GM21737 (cell line): ENCODE data around the gene ORAI3.
A peak's percentile ranks its signal among the peaks of the same experiment; 100 is the strongest.

ENCODE experiments used
- ATAC-seq: cut with Tn5 transposase; IDR thresholded peaks from one replicate; pipeline ENCODE4 v1.9.1; 2021; ENCODE audit warnings: mild to moderate bottlenecking, moderate library complexity; ENCODE audit not compliant: unreplicated experiment

Gene ORAI3

DNA sequence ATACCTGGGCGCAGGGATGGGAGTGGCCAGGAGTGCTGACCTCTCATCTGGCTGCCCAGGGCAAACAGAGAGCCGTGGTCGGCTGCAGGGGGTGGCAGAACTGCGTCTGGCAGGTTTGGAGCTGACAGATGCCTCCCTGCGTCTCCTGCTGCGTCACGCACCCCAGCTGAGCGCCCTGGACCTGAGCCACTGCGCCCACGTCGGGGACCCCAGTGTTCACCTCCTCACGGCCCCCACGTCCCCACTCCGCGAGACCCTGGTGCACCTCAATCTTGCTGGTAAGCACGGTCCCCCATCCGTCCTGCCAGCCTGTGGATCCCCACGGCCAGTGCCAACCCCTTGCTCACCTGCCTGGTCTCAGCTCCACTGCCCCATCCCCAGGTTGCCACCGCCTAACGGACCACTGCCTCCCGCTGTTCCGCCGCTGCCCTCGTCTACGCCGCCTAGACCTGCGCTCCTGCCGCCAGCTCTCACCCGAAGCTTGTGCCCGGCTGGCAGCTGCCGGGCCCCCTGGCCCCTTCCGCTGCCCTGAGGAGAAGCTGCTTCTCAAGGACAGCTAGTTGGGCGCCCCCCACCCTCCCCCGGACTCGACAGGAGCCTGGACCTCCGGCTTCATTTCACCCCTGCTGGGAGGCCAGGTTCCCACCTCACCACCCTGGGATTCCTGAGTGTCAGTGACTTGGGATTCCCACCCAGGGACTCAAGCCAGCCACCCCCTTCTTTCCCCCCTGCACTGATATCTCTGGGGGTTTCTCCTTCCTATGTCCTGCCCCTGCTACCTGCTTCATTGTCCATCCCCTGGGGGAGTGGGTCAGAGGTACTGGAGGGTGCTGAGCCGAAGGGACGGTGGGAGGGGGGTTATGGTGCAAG is 2.0 kb upstream of the ORAI3 start:
- ATAC-seq: no peak

DNA sequence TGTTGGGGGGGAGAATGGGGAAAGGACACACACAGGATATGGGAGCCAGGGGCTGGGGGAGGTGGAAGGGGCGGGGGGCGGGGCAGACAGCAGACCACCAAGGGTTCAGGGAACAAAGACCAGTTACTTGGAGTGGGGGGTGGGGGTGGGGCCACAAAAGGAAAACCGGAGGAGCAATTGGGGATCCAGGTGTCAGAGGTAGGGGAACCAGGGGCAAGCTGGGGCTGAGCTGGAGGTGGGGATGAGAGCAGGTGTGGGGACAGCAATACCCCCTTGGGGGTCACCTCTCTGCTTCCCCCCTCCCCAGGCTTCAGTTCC is 1.4 kb upstream of the ORAI3 start:
- no peak for ATAC-seq

DNA sequence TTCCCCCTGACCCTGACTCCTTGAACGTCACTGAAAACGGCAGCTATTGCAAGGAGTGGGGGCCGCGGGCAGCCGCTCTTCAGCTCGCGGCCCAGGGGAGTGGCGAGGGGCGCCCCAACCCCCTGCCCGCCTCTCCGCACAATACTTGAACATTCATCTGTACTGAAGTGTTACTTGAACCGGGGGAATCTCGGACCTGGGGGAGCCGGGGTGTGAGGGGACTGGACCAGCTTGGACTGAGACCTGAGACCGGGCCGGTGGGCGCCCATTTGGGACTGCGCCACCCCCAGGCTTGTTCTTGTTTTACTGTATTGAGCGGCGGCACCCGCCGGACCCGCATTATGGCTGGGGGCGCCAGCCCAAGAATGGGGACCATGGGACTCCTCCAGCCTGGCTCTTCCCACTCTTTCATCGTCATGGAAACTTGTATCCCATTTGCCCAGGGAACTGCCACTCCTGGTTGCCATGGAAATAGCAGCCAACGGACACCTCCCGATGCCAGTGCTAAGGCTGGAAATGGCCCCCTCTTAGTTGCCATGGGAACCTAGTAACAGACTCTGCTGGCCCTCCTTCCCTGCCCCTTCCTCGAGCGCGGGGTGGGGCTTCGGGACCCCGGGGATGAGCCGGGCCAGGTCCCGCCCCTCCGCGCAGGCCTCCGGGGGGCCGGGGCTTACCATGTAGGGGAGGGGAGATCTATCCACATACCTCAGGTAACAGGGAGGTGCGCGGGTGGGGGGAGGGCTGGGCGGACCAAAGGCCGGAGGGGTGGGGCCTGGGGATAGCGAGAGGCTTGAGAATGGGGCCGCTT is 805 bp upstream of the ORAI3 start:
- ATAC-seq: no peak

DNA sequence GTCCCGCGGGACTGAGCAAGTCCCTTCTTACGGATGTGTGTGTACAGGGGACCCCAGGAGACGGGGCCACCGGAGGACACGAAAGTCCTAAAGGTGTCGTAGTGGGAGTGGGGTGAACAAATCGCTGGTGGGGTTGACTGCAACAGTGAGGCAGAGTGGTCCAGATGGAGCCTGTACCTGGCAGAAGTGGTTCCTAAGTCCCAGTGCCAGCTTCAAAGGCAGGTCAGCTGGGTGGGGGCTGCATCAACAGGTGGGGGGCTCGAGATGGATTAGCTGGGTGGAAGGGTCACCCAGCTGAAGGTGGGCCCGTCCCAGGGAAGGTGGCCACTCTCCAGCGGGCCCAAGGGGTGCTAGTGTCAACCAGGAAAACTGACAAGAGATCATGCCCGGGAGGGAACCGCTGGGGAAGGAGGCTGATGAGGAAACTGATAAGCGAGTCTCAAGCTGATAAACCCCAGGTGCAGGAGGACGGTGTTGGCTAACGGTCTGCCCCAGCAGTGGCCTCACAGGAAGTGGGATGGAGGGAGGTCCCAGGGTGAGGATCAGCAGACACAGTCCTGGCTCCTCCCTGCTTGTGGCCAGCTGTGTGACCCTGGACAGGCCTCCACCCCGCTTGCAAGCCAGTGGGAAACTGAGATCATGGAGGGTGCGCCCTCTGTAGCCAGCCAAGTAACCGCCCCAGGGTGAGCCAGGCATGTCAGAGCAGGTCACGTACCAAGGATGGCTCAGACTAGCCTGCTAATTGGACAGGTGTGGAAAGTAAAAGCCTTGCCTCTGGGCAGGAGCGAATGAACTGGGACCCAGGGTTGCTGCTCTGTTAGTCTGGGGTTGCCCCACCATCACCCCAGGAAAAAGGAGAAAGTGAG is 1.0 kb downstream of the ORAI3 start:
- ATAC-seq: peak; percentile 49

DNA sequence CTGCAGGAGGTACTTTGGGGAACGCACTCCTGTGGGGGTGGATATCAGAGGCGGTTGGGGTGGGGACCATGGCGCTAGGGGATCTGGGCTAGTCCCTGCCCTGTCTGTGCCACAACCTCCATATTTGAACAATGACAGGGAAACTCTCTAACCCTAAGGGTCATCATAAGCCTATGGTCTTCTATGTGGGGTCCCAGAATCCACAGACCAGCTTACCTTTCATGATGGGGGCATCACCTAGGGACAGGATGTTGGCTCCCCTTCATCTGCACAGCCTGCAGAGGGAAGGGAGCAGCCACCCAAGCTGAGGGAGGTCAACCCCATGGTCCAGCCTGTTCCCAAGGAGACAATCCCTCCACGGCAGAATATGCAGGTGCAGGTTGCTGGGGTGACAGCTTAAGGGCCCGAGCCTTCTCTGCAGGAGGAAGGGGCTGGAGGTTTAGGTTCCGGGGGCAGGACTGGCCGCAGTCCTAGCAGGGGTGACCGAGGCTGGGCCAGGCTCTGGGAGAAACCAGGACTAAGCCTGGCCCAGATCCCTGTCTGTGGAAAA is 1.7 kb downstream of the ORAI3 start:
- no peak for ATAC-seq

DNA sequence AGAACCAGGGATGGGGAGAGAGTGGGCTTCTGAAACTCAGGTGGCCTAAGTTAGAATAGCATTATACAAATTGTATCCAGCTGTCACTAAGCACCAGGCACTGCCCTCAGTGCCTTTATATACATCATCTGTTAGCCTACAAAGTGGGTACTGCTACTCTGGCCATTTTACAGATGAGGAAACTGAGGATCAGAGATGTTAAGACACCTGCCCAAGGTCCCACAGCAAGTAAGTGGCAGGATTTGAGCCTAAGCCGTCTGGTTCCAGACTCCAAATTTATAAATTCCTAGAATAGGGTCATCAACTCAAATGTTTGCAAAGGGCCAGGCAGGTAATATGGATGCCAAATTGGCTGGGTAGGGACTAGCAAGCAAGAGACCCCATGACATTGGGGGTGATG is 2.3 kb downstream of the ORAI3 start:
- no peak for ATAC-seq

DNA sequence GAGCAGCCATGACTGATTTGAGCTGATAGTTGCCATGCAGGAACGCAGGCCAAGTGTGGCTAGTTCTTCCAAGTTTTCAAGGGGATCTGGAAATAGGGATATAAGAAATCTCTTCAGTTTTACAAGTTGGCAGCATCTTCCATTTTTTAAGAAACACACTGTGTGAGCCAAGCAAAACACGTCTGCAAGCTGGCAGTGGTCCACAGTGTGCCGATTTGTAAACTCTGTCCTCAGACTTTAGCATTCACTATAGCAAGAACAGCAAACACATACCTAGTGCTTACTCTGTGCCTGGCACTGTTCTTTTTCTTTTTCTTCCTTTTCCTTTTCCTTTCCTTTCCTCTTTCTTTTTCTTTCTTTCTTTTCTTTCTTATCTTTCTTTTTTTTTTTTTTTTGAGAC is 2.9 kb downstream of the ORAI3 start:
- no peak for ATAC-seq

DNA sequence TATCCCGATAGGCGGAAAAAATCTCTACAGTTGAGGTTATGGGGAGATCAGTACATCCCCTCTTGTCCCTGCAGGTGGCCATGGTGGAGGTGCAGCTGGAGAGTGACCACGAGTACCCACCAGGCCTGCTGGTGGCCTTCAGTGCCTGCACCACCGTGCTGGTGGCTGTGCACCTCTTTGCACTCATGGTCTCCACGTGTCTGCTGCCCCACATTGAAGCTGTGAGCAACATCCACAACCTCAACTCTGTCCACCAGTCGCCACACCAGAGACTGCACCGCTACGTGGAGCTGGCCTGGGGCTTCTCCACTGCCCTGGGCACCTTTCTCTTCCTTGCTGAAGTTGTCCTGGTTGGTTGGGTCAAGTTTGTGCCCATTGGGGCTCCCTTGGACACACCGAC is 4.2 kb downstream of the ORAI3 start:
- no peak for ATAC-seq

DNA sequence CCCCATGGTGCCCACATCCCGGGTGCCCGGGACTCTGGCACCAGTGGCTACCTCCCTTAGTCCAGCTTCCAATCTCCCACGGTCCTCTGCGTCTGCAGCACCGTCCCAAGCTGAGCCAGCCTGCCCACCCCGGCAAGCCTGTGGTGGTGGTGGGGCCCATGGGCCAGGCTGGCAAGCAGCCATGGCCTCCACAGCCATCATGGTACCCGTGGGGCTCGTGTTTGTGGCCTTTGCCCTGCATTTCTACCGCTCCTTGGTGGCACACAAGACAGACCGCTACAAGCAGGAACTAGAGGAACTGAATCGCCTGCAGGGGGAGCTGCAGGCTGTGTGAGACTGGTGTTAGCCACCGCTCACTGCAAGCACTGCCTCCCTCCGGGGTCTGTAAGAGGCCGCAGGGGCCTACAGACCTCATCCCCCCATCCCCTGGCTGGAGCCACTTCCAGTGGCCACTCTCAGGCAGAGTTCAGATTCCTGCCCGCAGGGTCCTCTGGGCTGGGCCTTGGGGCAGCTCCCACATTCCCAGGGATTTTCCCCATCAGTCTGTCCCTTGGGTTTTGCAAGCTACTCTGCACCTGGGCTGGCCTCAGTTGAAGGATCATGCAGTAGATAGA is 4.8 kb downstream of the ORAI3 start:
- no peak for ATAC-seq

DNA sequence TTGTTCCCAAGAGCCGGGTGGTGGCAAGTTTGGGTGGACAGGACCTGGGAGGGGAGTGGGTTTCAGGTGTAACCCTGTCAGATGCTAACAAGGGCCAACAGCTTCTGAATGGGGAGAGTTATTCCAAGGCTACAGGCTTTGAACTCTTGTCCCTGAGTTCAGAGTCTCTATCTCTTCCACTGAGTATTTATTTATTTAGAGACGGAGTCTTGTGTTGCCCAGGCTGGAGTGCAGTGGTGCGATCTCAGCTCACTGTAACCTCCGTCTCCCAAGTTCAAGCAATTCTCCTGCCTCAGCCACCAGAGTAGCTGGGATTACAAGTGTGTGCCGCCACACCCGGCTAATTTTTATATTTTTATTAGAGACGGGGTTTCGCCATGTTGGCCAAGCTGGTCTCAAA is 6.1 kb downstream of the ORAI3 start:
- ATAC-seq: no peak

DNA sequence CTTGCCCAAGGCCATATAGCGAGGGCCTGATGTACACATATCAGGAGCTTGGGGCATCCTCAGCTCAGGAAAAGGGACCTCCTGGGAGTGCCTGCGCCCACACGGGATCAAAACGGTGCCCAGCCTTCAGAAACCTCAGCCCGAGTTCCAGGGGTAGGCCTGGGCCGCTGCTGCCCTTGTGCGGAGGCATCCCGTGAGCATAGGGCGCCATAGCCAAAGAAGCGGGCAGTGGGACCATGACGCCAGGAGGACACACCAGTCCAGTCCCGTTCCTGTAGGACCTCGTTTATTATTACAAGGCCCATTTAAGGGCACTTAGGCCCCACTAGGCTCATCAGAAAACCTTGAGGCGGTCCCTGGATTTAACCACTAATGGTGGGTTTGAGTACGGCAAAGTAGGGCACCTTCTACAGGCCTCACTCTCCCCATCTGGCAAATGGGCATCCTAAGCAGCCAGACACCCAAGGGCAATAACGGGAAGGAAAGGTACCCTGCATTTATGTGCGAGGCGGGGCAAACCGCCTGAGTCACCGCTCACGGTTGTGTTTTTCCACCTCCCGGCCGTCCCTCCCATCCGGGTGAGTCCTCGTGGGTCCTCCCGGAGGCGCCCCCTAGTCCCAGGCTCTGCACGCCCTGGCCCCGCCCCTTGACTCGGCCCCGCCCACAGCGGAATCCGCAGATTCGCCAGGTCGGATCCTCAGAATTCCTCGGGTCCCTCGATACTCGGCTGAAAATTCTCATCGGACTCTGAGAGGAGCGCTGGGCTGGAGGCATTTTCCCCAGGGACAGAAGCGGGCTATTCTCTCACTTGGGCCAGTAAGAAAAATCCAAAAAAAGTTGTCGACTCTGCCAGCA is 8.0 kb downstream of the ORAI3 start:
- peak; percentile 41 for ATAC-seq

DNA sequence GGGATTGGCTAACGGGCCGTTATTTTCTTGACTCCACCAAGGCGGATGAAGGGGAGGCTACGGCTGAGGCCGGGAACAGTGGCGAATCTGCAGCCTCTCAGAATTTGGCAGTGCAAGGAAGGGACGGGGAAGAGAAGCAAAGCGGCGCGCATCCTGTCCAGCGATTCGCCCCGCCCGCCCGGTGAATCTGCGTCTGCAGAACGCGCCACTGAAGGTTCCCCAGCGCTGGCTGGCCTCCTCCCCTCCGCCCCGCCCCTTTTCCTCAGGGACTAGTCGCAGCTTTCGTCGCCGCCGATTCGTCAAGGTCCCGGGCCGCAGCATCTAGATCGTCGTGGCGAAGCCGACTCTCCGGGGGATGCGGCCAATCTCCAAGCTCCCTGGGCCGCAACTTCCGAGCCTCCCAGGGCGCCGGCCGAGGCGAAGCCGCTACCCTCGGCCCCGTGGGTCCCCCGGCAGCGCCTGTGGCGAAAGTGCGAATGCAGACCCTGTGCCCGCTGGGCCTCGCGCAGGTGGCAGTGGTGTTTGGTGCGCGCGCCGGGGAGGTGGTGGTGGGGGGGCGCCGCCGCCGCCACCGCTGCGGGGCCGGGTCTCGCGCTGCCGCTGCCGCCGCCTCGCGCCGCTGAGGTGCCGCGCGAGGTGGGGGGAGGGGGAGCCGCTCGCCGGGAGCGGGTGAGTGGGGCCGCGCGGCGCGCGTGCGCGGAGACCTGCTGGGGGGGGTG is 8.7 kb downstream of the ORAI3 start, which contains the start of gene SETD1A:
Gene SETD1A, plus strand, starts transcription at position 299 of the 719 bp plus-strand sequence. CDS start 978 bp downstream, outside the sequence.
- peak; percentile 74 for ATAC-seq

DNA sequence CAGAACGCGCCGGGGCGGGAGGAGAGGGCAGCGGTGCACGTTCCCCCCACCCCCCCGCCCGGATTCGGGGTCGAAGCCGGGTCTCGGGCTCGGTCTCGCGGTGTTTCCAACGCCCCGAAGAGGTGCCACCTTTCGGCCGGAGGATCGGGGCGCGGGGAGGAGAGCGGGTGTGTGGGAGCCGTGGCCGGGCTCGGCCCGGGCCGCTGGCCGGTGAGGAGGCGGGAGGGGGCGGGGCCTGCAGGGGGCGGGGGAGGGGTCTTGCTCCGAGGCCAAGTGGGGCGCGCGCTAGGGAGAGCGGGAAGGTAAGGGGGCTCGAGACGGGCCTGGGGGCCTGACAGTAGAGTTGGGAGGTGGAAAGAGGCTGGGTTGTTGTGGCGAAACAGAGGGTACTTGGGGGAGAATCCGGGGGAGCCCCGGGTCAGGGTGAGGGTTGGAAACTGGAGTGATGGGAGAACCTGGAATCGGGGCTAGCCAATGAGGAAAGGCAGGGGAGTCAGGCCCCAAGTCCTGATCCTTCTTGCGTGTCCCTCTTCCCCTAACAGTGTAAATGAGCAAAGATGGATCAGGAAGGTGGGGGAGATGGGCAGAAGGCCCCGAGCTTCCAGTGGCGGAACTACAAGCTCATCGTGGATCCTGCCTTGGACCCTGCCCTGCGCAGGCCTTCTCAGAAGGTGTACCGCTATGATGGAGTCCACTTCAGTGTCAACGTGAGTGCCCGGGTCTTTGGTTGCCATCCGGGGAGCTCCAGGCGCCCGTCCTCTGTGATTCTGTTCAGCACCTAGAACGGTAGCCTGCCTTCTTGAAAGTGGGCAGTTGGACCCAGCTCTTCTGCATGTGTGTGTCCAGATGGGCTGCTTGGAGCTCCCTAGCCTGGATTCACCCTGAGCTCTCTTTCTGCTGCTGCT is 9.6 kb downstream of the ORAI3 start:
- peak; percentile 33 for ATAC-seq

DNA sequence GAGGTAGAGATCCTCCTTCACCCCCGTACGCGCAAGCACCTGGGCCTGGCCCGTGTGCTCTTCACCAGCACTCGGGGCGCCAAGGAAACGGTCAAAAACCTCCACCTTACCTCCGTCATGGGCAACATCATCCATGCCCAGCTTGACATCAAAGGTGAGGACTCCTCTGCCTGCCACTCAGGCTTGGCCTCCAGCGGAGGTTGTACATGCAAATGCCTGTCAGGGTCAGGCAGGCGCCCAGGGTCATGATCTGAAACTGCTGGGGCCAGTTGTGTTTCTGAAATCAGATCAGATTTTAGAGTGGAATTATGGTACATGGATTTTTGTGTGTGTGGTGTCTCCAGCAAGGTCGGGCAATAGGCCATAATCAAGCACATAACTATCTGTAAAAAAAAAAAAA is 12.5 kb downstream of the ORAI3 start:
- no peak for ATAC-seq

DNA sequence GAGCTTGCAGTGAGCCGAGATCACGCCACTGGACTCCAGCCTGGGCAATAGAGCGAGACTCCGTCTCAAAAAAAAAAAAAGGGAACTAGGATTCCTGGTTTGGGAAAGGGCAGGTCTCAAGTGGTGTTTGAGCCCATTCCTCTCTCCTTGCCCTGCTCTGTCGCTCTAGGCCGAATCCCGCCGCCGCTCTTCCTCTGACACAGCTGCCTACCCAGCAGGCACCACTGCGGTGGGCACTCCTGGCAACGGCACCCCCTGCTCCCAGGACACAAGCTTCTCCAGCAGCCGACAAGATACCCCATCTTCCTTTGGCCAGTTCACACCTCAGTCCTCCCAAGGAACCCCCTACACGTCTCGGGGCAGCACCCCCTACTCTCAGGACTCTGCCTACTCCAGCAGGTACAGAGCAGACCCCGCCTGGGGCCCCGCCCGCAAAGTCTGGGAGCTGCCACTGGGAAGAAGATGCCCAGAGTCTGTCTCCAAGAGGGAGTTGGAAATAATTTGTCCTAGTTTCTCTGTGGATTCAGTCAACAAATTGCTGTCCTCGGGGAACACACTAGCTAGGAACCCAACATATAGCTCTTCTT is 15.2 kb downstream of the ORAI3 start:
- ATAC-seq: no peak

DNA sequence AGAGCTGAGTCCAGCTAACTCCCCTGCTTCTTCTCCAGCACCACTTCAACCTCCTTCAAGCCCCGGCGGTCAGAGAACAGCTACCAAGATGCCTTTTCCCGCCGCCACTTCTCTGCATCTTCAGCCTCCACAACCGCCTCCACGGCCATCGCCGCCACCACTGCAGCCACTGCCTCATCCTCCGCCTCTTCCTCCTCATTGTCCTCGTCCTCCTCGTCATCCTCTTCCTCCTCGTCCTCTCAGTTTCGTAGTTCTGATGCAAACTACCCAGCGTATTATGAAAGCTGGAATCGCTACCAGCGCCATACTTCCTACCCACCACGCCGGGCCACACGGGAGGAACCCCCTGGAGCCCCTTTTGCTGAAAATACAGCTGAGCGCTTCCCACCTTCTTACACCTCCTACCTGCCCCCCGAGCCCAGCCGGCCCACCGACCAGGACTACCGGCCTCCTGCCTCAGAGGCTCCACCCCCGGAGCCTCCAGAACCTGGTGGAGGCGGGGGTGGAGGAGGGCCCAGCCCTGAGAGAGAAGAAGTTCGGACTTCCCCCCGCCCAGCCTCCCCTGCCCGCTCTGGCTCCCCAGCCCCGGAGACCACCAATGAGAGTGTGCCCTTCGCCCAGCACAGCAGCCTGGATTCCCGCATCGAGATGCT is 15.8 kb downstream of the ORAI3 start:
- ATAC-seq: no peak

DNA sequence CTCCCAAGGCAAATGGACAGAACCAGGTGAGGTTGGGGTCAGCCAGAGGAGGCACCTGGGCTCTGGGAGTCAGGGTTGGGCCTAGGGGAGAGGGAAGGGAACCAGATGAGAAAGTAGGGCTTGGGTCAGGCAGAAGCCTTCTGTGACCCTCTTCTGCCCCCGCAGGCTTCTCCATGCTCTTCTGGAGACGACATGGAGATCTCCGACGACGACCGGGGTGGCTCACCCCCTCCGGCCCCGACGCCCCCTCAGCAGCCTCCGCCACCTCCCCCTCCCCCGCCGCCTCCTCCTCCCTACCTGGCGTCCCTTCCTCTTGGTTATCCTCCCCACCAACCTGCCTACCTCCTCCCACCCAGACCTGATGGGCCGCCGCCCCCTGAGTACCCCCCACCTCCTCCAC is 16.6 kb downstream of the ORAI3 start:
- ATAC-seq: no peak
